Activated effector memory CD4-positive, alpha-beta T cell treated with anti-CD3 and anti-CD28 coated beads, Interleukin-2, amount 50 U/mL, for 16 hours (primary cell): ENCODE measurements around the gene RBM14.

Experiments
- DNase-seq: peaks from one replicate; pipeline ENCODE4 v3.0.0-alpha.2; 2020

The RBM14 gene

GRCh38 chr11:66638177-66639065, 22.0 kb downstream of the RBM14 start, which contains the start of gene RBM4:
TSS of gene RBM4 (plus strand) at chr11:66638703. CDS start at chr11:66639712, 1,009 bp downstream.
- peak; percentile 98 for DNase-seq

- peak; percentile 62 for DNase-seq
These were observed 22.8 kb downstream of the RBM14 start for GRCh38 chr11:66639066-66639813.

GRCh38 chr11:66639814-66640340, 23.4 kb downstream of the RBM14 start:
- peak; percentile 59 for DNase-seq

- no peak for DNase-seq
These were observed 25.4 kb downstream of the RBM14 start for GRCh38 chr11:66641834-66642233.

GRCh38 chr11:66643745-66644437, 27.5 kb downstream of the RBM14 start:
- DNase-seq: no peak

- no peak for DNase-seq
These were observed 30.4 kb downstream of the RBM14 start for GRCh38 chr11:66646828-66647227.

- no peak for DNase-seq
These were observed 33.5 kb downstream of the RBM14 start for GRCh38 chr11:66649903-66650302.

- DNase-seq: no peak
These were observed 34.6 kb downstream of the RBM14 start for GRCh38 chr11:66651016-66651415.

GRCh38 chr11:66652651-66653050, 36.2 kb downstream of the RBM14 start:
- DNase-seq: no peak

- DNase-seq: no peak
These were observed 36.7 kb downstream of the RBM14 start for GRCh38 chr11:66653123-66653522.

GRCh38 chr11:66659763-66660162, 43.3 kb downstream of the RBM14 start:
- DNase-seq: no peak

- DNase-seq: no peak
These were observed 47.4 kb downstream of the RBM14 start for GRCh38 chr11:66663741-66664296.

GRCh38 chr11:66665369-66665768, 48.9 kb downstream of the RBM14 start:
- no peak for DNase-seq

GRCh38 chr11:66670816-66671215, 54.4 kb downstream of the RBM14 start:
- DNase-seq: peak; percentile 8

GRCh38 chr11:66674964-66675602, 58.7 kb downstream of the RBM14 start:
- no peak for DNase-seq

- DNase-seq: peak; percentile 47
These were observed 60.0 kb downstream of the RBM14 start for GRCh38 chr11:66676282-66676919.
